ENCODE results near the gene KCNH2.

Gene KCNH2

DNA sequence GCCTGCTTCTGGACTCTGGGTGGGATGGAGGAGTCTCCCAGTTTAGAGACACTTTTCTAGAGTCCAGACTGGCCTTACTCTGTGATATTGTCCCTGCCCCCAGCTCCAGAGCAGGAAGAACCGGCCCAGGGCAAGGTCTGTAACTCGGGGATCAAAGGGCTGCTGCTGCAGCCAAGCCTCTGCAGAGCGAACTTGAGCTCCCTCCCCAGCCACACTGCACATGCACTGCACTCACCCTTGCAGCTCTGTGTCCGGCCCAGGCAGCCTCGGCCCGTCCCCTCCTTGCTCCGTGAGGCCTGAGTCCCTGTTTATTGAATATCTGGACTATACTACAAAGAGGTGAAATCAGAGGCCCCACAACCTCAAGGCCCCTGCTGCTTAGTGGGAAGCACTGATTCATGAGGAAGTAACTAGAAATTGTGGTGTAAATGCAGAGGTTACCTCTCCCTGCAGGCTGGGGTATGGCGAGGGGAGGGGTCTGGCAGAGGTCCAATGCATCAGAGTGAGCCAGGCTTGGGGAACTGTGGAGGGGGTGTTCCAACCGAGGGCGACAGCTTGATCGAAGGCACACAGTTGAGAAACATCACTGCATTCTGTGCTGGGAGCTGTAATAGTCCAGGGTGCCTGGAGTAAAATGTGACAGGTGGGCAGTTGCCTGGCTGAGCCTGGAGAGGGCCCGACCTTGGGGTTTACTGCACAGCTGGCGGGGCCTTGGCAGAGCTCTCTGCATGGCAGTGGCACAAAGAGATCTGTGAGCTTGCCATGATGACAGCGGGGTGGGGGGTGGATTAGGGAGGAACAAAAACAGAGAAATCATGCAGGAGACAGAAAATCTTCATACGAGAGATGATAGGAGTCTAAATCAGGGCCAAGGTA is 76.7 kb downstream of the KCNH2 start:
- peaks cover 4% of the 10 kb centered on the region for H3F3A ChIP-seq (ENCODE audit: control insufficient read depth, insufficient read depth)
- H3K9me2 ChIP-seq (replicated peaks; ENCODE audit: control insufficient read depth, low read length) = no peaks in the 10 kb centered on the region
- H3K79me2 ChIP-seq (ENCODE audit: control insufficient read depth, low read length) = no peaks in the 10 kb centered on the region
- peak overlapping the region; percentile 3; the same call in 1 of the 2 replicates for H3K4me2 ChIP-seq (ENCODE audit: low read length)
- TF ChIP-seq CTCF (IDR thresholded peaks at IDR 0.05; ENCODE audit: low read depth, low read length, poor library complexity, severe bottlenecking) = no peak
- TF ChIP-seq EZH2phosphoT487 (IDR thresholded peaks at IDR 0.05; ENCODE audit: borderline replicate concordance, low read length) = no peak
- H3K27me3 ChIP-seq (ENCODE audit: control insufficient read depth, low read length) = no peaks in the 10 kb centered on the region
- H3K9me3 ChIP-seq (ENCODE audit: control insufficient read depth, insufficient read depth, low read length) = no peaks in the 10 kb centered on the region
- H3K4me1 ChIP-seq (ENCODE audit: control insufficient read depth, low read length) = peaks cover 63% of the 10 kb centered on the region
- H3K4me3 ChIP-seq (ENCODE audit: low read length) = no peak overlapping the region
- no peaks in the 10 kb centered on the region for H4K20me1 ChIP-seq (ENCODE audit: control insufficient read depth, insufficient read depth, low read depth, low read length)
- H3K27ac ChIP-seq (ENCODE audit: low read depth, low read length) = no peak overlapping the region
- H3K36me3 ChIP-seq (ENCODE audit: control insufficient read depth, low read length) = no peaks in the 10 kb centered on the region

DNA sequence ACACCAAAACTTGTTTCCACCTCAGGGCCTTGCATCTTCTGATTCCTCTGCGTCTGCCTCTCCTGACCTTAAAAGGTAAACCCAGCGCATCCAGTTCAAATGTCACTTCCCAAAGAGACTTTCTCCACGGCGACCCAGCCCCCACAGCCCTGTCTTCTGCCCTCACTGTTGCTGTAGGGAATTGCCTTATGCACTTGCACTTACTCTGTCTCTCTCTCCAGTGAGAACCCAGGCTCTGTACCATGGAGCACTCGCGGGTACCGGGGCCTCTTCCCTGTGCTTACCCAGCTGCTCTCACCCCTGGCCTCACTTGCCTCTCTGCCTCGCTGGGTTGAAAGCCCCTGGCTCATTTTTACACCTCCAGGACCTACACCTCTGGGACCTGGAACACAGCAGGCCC is 77.4 kb downstream of the KCNH2 start:
- TF ChIP-seq EZH2phosphoT487 (IDR thresholded peaks at IDR 0.05; ENCODE audit: borderline replicate concordance, low read length) (no peak), CTCF (IDR thresholded peaks at IDR 0.05; ENCODE audit: low read depth, low read length, poor library complexity, severe bottlenecking) (no peak)
- Histone ChIP-seq H3K79me2 (ENCODE audit: control insufficient read depth, low read length) (no peaks in the 10 kb centered on the region), H3F3A (ENCODE audit: control insufficient read depth, insufficient read depth) (peaks cover 4% of the 10 kb centered on the region), H3K4me1 (ENCODE audit: control insufficient read depth, low read length) (peaks cover 70% of the 10 kb centered on the region), H3K4me3 (ENCODE audit: low read length) (no peak overlapping the region), H4K20me1 (ENCODE audit: control insufficient read depth, insufficient read depth, low read depth, low read length) (no peaks in the 10 kb centered on the region), H3K9me3 (ENCODE audit: control insufficient read depth, insufficient read depth, low read length) (no peaks in the 10 kb centered on the region), H3K27me3 (ENCODE audit: control insufficient read depth, low read length) (no peaks in the 10 kb centered on the region), H3K9me2 (replicated peaks; ENCODE audit: control insufficient read depth, low read length) (no peaks in the 10 kb centered on the region), H3K4me2 (ENCODE audit: low read length) (no peak overlapping the region), H3K27ac (ENCODE audit: low read depth, low read length) (no peak overlapping the region), H3K36me3 (ENCODE audit: control insufficient read depth, low read length) (no peaks in the 10 kb centered on the region)

DNA sequence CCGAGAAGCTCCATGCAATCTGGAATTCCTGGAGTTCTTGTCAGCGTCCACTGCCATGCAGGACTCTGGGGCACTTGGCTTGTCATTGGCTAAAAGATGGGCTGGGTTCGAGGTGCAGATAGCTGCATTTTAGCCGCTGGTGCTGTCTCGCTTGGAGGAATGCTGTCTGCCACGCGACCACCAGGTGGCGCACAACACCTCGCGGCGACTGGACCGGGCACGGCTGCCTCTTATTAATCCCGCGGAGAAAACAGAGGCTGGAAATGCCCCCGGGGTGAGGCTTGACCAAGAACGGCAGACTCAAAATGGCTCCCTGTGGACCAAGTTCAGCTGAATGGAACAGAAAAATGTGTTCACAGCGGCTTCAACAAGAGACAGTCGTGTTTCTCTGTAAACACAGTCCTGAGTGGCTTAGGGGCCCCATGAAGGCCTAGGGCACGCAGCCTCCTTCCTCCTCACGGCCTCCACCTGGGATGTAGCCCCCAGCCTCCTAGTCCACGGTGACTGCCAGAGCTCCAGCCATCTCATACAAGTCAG is 79.6 kb downstream of the KCNH2 start:
- Histone ChIP-seq H3K4me2 (ENCODE audit: low read length) (peak overlapping the region; percentile 88), H3F3A (ENCODE audit: control insufficient read depth, insufficient read depth) (peaks cover 8% of the 10 kb centered on the region), H3K27ac (ENCODE audit: low read depth, low read length) (peak overlapping the region; percentile 88)

More for the DNA sequence above, 79.6 kb downstream of the KCNH2 start:
- Histone ChIP-seq H3K36me3 (ENCODE audit: control insufficient read depth, low read length) (no peaks in the 10 kb centered on the region), H4K20me1 (ENCODE audit: control insufficient read depth, insufficient read depth, low read depth, low read length) (no peaks in the 10 kb centered on the region), H3K79me2 (ENCODE audit: control insufficient read depth, low read length) (no peaks in the 10 kb centered on the region), H3K9me2 (replicated peaks; ENCODE audit: control insufficient read depth, low read length) (no peaks in the 10 kb centered on the region), H3K27me3 (ENCODE audit: control insufficient read depth, low read length) (no peaks in the 10 kb centered on the region), H3K4me3 (ENCODE audit: low read length) (peak overlapping the region; percentile 71), H3K9me3 (ENCODE audit: control insufficient read depth, insufficient read depth, low read length) (peaks cover 8% of the 10 kb centered on the region), H3K4me1 (ENCODE audit: control insufficient read depth, low read length) (peaks cover 67% of the 10 kb centered on the region)
- TF ChIP-seq CTCF (IDR thresholded peaks at IDR 0.05; ENCODE audit: low read depth, low read length, poor library complexity, severe bottlenecking) = peak; percentile 100
- no peak for TF ChIP-seq EZH2phosphoT487 (IDR thresholded peaks at IDR 0.05; ENCODE audit: borderline replicate concordance, low read length)
